Stimulated activated CD4-positive, alpha-beta T cell treated with anti-CD3 and anti-CD28 coated beads, TNF-alpha, amount 100 ng/mL, for 4 hours (primary cell): ENCODE results near the gene SF3B2.

Experiments used
- DNase-seq, 3 experiments: peaks; one replicate each; pipeline ENCODE4 v3.0.0-alpha.2; 2020; ENCODE audit warnings: low read depth in 3 of 3

SF3B2 gene

DNA sequence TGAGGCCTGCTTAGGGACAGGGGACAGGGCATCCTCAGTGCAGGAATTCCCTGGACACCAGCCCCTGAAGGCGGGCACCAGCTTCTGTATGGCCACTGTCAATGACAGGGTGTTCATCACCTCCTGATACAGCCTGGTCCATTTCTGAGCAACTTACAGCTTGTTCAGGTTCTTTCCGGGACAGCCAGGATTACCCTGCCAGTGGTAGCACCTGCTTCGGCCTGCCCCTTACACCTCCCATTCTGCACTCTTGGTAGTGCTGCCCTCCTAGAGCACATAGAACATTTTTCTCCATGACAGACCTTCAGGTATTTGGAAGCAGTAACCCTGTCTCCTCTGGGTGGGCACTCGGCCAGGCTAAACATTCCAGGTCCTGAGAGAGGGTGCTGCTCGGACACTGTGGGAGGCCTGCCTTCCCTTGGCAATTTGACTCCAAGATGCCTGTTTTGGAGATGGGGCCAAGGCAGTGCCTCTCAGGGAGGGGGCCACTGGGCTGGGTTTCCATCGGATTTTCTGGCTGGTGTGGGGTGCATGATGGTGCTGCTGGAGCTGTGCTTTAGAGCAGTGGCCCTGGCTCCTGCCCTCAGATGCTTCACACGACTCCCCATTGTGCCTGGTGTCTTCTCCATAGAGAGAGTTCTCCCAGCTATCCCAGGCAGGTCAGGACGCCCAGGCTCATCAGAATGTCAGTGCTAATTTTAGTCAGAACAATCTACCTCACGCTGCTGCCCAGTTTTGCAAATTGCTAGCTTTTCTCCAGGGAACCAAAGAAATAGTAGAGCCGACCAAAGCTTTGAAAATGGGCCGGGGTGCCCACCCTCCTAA, 4.4 kb upstream of the SF3B2 start:
- DNase-seq: no peak

DNA sequence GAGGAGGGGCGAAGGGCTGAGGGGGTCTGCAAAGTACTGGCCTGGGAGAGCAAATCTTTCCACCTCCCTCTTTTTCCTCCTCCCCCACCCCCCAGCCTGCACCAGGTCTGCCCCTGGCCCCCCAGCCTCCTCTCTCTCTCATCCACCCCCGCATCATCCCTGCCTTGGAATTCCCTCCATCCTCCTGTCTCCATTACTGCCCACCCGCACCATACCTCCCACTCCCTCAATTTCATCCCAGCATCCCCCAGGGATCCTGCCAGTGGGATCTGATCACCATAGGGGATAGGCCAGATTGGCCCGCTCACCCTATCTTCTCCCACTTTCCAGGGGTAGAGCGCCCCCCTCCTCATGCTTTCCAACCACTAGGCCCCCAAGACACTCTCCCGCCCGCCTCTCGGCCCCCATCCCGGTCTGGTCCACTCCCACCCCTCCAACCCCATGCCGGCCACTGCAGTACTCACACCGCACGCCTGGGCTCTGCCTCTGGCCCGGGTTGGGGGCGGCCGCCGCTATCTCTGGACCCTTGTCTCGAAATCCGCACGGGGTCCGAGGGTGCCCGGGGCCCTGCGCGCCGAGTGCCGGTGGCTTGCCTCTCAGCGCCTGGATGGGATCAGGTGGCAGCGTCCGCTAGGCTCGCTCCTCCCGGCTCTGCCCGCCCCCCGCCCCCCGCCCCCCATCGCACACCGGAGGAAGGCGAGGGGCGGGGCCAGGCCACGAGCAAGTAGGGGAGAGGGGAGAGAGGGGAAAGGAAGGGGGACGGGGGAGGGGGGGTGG, 3.4 kb upstream of the SF3B2 start, which contains the start of gene GAL3ST3:
TSS of gene GAL3ST3 (minus strand) at position 615 of the 777 bp plus-strand sequence. CDS start 3,746 bp downstream, outside the sequence.
- DNase-seq: no peak

DNA sequence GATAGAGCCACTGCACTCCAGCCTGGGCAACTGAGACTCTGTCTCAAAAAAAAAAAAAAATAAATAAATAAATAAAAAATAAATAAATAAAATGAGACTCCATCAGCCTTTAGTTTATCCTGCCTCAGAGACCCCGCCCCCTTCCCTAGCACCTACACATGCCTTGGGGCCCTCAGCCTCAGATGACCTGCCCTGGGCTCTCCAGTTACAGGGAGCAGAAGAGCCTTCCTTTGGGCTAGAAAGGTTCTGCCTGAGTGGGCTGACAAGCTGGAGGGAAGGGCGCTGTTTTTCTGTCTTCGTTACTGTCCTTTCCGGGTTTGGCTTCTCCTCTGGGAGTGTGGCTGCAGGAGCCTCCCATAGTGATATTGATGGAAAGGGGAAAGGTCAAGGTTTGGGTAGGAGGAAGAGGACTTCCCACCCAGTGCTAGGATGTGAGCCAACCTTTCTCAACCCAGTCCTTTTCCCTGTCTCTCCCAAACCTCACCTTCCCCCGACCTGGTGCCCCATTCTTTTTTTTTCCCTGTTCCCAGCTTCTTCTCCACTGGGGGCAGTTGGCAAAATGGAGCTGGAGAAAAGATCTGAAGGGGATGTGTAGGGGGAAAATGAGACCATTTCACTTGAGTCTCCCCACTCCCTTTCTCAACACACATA, 1.5 kb upstream of the SF3B2 start:
- DNase-seq: no peak

DNA sequence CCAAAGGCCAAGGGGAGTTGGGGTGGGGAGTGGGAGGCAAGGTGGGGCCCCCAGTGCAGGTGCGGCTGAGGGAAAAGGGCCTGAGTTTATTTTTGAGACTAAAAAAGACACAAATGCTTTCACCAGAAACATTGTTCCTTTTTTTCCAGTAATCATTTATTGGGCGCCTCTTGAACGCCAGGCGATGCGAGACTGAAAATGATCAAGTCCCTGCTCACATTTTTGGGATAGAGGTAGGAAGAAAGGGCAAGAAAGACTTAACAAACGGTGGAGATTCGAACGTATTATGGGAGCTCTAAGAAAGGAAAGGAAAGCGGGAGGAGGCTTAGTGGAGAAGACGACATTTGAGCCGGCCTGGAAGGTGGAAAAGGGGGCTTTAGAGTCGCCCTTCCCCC, 796 bp upstream of the SF3B2 start:
- DNase-seq: no peak

DNA sequence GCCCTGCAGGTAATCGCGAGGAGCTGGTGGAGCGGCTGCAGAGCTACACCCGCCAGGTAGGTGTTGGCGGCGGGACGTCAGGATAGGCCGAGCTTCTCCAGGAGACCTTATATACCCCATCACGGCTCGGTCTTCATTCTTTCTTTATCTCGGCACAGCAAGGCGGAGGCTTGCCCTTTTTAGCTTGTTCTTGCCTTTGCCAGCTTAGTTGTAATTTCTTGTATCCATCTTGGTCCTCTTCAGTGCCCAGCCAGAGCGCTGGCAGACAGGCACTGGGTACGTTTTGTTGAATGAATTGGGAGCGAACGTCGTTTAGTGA, 459 bp downstream of the SF3B2 start:
- DNase-seq: no peak

DNA sequence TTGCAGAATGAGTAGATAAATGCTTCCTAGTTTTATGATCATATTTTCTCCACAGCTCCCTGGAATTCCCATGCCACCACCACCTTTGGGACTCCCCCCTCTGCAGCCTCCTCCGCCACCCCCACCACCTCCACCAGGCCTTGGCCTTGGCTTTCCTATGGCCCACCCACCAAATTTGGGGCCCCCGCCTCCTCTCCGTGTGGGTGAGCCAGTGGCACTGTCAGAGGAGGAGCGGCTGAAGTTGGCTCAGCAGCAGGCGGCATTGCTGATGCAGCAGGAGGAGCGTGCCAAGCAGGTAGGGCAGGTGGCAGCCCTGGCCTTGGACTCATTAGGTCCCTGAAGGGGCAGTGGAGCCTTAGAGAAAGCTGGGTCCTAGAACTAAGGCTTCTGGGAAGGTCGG, 2.9 kb downstream of the SF3B2 start:
- no peak for DNase-seq

DNA sequence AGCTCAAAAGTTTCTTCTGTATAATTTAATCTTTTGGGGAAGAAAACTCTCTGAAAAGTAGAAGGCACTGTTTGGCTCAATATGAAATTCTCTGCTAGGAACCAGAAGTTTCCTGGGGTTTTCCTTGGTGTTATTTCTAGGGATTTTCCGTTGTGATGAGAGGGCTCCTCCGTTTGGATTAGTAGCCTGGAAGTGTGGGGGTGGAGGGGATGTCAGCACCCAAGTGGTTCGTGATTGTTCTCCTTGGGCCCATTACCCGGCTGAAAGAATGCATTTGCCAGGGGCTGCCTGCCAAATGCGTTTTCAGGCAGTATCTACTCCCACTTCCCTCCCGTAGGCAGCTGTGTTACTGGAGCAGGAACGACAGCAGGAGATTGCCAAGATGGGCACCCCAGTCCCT, 4.3 kb downstream of the SF3B2 start:
- no peak for DNase-seq

DNA sequence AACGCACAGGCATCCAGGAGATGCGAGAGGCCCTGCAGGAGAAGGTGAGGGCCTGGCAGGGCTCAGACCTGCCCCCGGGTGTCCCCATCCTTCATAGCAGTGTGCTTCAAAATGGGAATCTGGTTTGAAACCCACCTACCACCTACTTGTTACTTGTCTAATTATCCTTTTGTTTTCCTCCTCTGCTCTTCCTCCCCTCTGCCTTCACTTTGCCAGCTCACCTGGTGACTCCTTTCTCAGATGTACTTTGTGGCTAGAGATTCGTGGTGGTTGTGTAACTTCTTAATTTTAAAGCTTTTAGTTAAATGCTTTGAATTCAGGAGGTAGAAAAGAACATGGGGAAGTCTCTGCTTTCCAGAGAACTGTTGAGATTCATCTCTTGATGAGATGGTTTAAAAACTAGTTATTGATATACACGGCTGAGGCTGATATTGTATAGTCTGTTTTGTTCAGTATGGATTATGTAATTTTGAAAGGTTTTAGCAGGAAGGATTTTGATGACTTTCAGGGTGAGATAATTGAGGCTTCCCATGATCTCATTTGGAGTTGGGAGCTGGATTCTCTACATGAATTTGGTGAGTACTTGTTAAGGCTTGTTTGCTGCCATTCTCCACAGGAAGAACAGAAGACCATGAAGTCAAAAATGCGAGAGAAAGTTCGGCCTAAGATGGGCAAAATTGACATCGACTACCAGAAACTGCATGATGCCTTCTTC, 8.0 kb downstream of the SF3B2 start:
- DNase-seq: no peak

DNA sequence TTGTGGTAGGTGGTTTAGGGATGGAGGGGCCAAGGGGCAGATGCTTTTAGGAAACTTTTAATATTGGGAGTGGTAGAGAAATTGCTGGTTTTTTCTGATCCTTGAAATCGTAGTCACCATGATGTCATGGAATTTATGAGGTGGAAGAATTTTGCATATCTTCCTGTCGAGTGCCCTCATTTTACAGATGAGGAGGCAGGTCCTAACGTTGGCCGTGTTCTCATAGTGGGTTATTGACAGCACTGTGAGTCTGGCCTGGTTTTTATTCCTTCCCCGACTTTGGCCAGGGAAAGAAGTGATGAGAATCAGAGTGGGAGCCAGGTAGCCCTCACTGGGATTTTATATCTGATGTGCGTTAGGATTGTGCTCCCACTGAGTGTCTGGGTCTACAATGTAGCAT, 9.1 kb downstream of the SF3B2 start:
- no peak for DNase-seq

DNA sequence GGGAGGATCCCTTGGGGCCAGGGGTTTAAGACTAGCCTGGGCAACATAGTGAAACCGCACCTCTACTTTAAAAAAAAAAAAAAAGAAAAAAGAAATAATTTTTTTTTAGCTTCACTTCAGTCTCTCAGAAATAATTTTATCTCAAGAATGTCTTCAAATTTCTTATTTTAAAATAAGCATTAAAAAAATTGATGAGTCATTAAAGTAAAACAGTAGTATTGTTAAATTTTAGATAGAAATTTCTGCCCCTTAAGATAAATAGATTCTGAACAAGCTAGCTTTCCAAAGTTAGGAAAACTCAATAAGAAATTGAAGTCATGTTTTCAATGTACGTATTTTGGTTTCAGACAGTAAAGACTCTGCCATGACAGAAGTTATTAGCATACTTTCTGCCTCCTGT, 10.2 kb downstream of the SF3B2 start:
- DNase-seq: no peak

DNA sequence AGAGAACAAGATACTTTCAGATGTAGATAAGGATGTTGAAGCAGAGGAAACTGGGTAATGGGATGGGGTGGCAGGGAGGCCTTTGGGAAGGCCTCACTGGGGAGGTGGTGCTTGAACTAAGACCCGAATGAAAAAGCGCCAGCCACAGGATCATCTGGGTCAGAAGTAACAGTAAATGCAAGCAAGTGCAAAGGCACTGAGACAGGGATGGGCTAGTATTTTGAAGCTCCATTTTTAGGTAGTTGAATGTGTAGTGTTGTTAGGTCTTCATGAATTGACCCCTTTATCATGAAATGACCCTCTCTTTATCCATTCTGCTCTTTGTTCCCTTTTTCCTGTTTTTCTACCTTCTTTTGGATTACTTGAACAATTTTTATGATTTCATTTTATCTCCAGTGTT, 11.7 kb downstream of the SF3B2 start:
- no peak for DNase-seq

DNA sequence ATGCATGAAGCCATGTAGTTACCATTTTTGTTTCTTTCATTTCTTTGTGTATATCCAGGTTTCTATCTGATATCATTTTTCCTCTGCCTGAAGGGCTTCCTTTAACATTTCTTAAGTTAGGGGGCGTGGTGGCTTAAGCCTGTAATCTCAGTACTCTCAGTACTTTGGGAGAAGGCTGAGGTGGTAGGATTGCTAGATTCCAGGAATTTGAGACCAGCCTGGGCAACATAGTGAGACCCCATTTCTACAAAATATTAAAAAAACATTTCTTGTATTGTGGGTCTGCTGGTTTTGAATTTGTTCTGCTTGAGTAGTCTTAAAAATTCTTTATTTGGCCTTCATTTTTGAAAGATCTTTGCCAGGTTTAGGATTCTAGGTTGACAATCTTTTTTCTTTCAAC, 12.4 kb downstream of the SF3B2 start:
- no peak for DNase-seq

DNA sequence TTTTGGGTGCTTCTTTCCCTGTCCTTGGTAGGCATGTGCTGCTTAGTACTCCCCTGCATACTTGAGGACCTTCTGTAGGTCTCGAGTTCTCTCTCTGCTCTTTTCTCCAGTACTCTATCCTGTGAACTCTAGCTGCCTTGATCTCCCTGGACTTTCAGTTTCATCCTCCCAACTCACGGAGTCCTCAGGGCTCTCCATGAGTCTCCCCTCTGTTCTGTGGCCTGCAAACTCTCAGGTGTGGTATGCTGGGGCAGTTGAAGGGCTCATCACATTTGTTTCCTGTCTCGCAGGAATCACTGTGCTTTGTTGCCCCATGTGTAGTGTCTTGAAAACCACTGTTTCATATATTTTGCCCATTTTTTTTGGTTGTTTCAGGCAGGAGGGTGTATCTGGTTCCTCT, 14.6 kb downstream of the SF3B2 start:
- DNase-seq: no peak

DNA sequence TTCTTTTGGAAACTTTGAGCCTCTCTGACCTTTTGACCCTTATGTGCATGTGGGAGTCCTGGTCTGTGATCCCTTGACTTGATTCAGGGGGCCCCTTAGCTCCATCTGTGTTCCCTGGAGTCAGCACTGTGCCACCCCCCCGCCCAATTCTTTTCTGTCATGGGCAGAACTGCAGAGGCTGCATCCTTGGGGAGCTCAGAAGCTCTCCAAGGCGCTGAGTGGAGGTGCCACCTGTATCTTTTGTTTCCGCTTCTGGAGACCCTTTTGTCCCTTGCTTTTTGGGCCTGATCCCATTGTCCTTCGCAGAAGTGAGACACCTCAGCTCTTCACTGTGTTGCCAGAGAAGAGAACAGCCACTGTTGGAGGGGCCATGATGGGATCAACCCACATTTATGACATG, 15.5 kb downstream of the SF3B2 start:
- DNase-seq: no peak

DNA sequence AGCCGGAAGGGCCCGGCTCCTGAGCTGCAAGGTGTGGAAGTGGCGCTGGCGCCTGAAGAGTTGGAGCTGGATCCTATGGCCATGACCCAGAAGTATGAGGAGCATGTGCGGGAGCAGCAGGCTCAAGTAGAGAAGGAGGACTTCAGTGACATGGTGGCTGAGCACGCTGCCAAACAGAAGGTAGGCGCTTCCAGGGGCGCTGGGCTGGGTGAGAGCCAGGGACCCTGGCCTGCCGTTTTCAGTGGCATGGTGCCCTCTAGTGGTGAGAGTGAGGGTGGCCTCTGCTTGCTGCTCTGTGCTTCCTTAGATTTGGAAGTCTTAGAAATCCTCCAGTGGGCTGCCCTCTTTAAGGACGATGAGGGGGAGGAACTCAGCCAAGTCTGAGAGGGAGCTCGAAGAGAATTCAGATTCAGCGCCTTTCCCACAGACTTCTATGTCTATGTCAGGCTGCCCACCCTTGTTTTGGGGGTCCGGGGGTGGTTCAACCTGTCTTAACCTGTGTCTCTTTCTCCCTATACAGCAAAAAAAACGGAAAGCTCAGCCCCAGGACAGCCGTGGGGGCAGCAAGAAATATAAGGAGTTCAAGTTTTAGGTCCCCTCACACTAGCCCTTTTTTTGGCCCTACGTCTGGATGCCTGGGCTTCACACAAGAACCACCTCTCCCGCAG, 16.1 kb downstream of the SF3B2 start:
- peak in 2 of 3 experiments; percentile 56 to 68 for DNase-seq

DNA sequence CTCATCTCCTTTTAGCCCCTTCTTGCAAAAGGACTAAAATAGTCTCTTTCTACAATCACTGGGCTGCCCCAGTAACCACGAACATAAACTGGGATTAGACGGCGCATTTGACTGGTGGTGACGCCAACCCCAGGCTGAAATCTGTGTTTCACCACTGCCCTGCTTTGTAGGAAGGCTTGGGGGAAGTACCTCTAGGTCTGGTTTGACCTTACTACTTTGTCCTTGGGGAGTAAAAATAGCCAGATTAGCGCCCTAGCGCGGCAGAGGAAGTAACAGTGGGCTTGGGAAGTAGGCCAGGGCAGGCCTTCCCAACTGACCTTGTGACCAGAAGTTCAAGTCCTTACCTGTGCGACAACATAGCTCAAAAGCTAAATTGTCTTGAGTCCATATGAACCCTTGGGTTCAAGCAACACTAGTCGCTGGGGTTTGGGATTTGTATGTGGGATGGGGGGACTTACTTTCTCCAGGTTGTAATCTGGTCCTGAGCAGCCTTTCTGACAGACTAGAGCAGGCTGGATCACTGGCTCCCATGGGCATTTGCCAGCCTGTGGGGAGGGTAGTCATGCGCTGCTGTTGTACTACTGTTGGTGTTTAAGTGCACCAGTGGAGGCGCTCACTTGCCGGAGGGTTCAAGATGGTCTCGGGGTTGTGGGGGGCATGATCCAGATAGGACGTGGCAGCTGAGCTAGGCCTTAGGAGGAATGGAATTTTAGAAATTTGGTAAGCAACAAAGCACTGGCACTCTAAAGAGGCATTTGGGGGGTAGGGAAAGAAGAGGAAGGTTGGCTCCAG, 17.0 kb downstream of the SF3B2 start:
- DNase-seq: no peak

DNA sequence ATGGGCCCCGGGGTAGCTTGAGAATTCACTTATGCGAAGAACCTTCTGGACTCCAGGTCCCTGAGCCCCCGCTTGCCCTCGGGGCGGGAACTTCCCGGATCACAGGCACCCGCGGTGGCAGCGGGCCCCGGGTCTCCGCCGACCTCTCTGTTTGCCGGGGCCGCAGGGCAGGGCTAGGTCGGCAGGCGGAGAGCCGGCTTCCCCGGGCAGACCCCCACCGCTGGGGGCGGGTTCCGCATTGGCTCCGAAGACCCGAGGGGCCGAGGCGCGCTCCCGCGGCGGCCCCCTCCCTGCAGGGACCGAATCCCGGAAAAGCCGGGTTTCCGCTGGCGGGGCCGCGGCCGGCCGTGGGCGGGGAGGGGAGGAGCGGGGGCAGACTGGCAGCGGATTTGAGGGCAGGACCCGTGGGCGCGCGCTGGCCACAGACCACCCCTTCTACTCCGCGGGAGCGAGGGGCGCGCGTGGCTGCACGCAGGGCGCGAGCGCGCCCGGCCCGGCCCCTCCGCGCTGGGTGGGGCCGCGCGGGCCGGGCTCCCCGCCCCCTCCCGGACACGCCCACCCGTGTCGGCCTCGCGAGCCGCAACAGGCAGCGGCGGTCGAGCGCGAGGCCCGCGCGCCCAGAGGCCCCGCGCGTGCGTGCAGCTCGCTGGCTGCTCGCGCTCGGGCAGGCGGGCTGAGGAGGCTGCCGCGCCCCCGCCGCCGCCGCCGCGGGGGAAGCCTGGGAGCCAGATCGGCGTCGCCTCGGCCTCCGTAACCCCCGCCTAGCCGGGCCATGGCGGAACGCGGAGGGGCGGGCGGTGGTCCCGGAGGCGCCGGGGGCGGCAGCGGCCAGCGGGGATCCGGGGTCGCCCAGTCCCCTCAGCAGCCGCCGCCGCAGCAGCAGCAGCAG, 17.8 kb downstream of the SF3B2 start, which contains the start of gene PACS1:
TSS of gene PACS1 (plus strand) at position 558 of the 889 bp plus-strand sequence. CDS start at position 773, 215 bp downstream.
- DNase-seq: peak; percentile 64 to 69 (median 65)

DNA sequence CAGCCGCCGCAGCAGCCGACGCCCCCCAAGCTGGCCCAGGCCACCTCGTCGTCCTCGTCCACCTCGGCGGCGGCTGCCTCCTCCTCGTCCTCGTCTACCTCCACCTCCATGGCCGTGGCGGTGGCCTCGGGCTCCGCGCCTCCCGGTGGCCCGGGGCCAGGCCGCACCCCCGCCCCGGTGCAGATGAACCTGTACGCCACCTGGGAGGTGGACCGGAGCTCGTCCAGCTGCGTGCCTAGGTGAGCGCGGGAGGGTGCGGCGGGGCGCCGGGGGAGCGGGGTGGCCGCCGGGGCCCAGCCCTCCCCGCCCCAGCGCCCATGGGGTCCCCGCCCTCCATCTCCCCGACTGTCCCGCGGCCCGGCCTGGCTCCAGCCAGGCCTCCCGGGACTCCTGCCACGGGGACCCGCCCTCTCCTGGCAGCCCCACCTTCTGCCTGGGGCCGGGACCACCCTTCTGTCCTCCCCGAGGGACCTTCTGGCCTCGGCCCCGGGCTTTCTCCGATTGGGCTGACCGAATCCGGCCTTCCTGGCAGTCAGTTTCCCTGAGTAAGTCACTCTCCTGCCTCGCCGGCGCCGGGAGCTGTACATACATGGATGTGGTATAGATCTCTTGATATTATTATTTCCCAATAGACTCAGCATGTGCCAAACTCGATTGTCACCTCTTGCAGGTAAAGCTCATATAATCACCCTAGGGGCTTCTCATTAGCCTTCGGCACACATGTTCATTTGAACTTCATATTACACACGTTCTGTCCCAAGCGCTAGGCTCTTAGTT, 18.6 kb downstream of the SF3B2 start:
- DNase-seq: peak in 1 of 3 experiments; percentile 17

DNA sequence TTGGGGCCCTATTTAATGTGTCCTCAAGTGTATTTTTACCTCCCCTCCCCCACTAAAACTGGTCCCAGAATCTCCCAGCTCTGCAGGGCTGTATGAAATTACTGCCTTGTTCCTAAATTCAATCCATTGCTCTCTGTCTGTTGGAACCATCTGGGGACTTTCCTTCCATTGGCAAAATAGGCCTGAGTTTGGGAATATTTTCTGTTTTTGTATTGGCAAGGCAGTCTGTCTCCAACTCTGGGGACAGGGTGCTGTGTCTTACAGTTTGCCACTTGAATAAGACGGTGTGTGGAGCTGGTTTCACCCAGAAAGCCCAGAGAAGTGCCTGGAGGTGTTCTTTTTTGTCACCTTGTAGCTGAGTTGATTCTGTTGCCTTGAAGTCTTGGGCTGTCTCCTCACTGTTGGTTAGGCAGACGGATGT, 19.2 kb downstream of the SF3B2 start:
- DNase-seq: no peak
